HEK293 (cell line): ENCODE data around the gene COG1.

ENCODE experiments used
- CTCF ChIA-PET: fragments of 350-600 bp; formaldehyde crosslinking; extraction: SDS; loops from one replicate; lab custom pipeline; 2021; ENCODE audit warnings: antibody characterized with exemption; lab: Yijun Ruan, JAX
- POLR2A ChIA-PET: fragments of 300-600 bp; formaldehyde crosslinking; extraction: SDS; loops from one replicate; lab custom pipeline; 2020; ENCODE audit warnings: antibody characterized with exemption, inconsistent platforms; lab: Yijun Ruan, JAX
- H3K27ac ChIP-seq: fragments of 200-500 bp; sonication (Bioruptor generic); 2 replicates; pipeline ENCODE4 v1.5.1; 2014; ENCODE audit warnings: low read depth, low read length, control low read depth, inconsistent platforms; ENCODE audit errors: extremely low read depth
- H3K36me3 ChIP-seq, 2 experiments: fragments of 200-500 bp in 1 of 2; sonication (Bioruptor generic) in 1 of 2; 1 replicate in 1 of 2; 2 replicates in 1 of 2; pipeline ENCODE4 v1.5.1; 2014 to 2017; ENCODE audit warnings: inconsistent platforms in 2 of 2, low read length in 2 of 2; ENCODE audit not compliant: control insufficient read depth in 2 of 2, insufficient read depth in 1 of 2
- H3K4me1 ChIP-seq: fragments of 200-500 bp; sonication (Bioruptor generic); 2 replicates; pipeline ENCODE4 v1.5.1; 2014; ENCODE audit warnings: mild to moderate bottlenecking, low read length, inconsistent platforms; ENCODE audit not compliant: control insufficient read depth, insufficient read depth
- H3K4me3 ChIP-seq: 2 replicates; pipeline ENCODE4 v1.5.1; 2011; ENCODE audit warnings: low read depth, mild to moderate bottlenecking, control low read depth, low read length, moderate library complexity
- H3K9me3 ChIP-seq: fragments of 200-500 bp; sonication (Bioruptor generic); 2 replicates; pipeline ENCODE4 v1.5.1; 2014; ENCODE audit warnings: low read depth, low read length, inconsistent platforms; ENCODE audit not compliant: control insufficient read depth, insufficient read depth
- INSM2 ChIP-seq: fragments of 450-650 bp; formaldehyde crosslinking; IDR thresholded peaks from 2 replicates; pipeline ENCODE4 v1.5.1; 2016; ENCODE audit warnings: missing biosample characterization, missing genetic modification characterization
- KLF16 ChIP-seq: fragments of 450-650 bp; formaldehyde crosslinking; IDR thresholded peaks from 2 replicates; pipeline ENCODE4 v1.5.1; 2017; ENCODE audit warnings: missing biosample characterization, missing genetic modification characterization
- SCRT1 ChIP-seq: fragments of 450-650 bp; formaldehyde crosslinking; IDR thresholded peaks from 2 replicates; pipeline ENCODE4 v1.5.1; 2016; ENCODE audit warnings: missing biosample characterization, missing genetic modification characterization, borderline replicate concordance
- SCRT2 ChIP-seq: fragments of 450-650 bp; formaldehyde crosslinking; IDR thresholded peaks from 2 replicates; pipeline ENCODE4 v1.5.1; 2016; ENCODE audit warnings: missing biosample characterization, missing genetic modification characterization
- WT1 ChIP-seq: fragments of 450-650 bp; formaldehyde crosslinking; IDR thresholded peaks from 2 replicates; pipeline ENCODE4 v1.5.1; 2016; ENCODE audit warnings: missing biosample characterization, missing genetic modification characterization
- ZBTB49 ChIP-seq: fragments of 450-650 bp; formaldehyde crosslinking; IDR thresholded peaks from 2 replicates; pipeline ENCODE4 v1.5.1; 2016; ENCODE audit warnings: missing biosample characterization, missing genetic modification characterization, low read depth
- ZFHX2 ChIP-seq: fragments of 450-650 bp; formaldehyde crosslinking; conservative IDR thresholded peaks from 2 replicates; pipeline ENCODE4 v1.5.1; 2016; ENCODE audit warnings: missing biosample characterization, missing genetic modification characterization
- ZNF23 ChIP-seq: fragments of 450-650 bp; formaldehyde crosslinking; IDR thresholded peaks from 2 replicates; pipeline ENCODE4 v1.5.1; 2016; ENCODE audit warnings: missing biosample characterization, missing genetic modification characterization, borderline replicate concordance
- ZNF311 ChIP-seq: fragments of 450-650 bp; formaldehyde crosslinking; IDR thresholded peaks from 2 replicates; pipeline ENCODE4 v1.5.1; 2017; ENCODE audit warnings: missing biosample characterization, missing genetic modification characterization, borderline replicate concordance
- ZNF350 ChIP-seq: fragments of 450-650 bp; formaldehyde crosslinking; IDR thresholded peaks from 2 replicates; pipeline ENCODE4 v1.5.0; 2017; ENCODE audit warnings: missing biosample characterization, mild to moderate bottlenecking, missing genetic modification characterization
- ZNF394 ChIP-seq: fragments of 450-650 bp; formaldehyde crosslinking; IDR thresholded peaks from 2 replicates; pipeline ENCODE4 v1.5.1; 2016; ENCODE audit warnings: missing biosample characterization, missing genetic modification characterization, mild to moderate bottlenecking, moderate library complexity, borderline replicate concordance
- ZNF426 ChIP-seq: fragments of 450-650 bp; formaldehyde crosslinking; IDR thresholded peaks from 2 replicates; pipeline ENCODE4 v1.5.1; 2017; ENCODE audit warnings: missing biosample characterization, missing genetic modification characterization, mild to moderate bottlenecking, inconsistent platforms, moderate library complexity
- ZNF530 ChIP-seq: fragments of 450-650 bp; formaldehyde crosslinking; IDR thresholded peaks from 2 replicates; pipeline ENCODE4 v1.5.1; 2016; ENCODE audit warnings: low read depth, missing biosample characterization, missing genetic modification characterization
- ZNF548 ChIP-seq: fragments of 450-650 bp; formaldehyde crosslinking; IDR thresholded peaks from 2 replicates; pipeline ENCODE4 v1.5.1; 2016; ENCODE audit warnings: missing biosample characterization, missing genetic modification characterization
- ZNF792 ChIP-seq: fragments of 450-650 bp; formaldehyde crosslinking; IDR thresholded peaks from 2 replicates; pipeline ENCODE4 v1.5.1; 2016; ENCODE audit warnings: missing biosample characterization, missing genetic modification characterization
- TF ChIP-seq, protein P1 (sequence below): fragments of 450-650 bp; formaldehyde crosslinking; IDR thresholded peaks from 2 replicates; pipeline ENCODE4 v1.5.1; 2016; ENCODE audit warnings: missing biosample characterization, missing genetic modification characterization
- TF ChIP-seq, protein P2 (sequence below): fragments of 450-650 bp; formaldehyde crosslinking; IDR thresholded peaks from 2 replicates; pipeline ENCODE4 v1.5.1; 2017; ENCODE audit warnings: missing biosample characterization, missing genetic modification characterization

Gene COG1

GRCh38 chr17:73166731-73167581 lies 25.9 kb upstream of the COG1 start:
- Histone ChIP-seq H3K4me3 (no peak overlapping the region), H3K27ac (no peak overlapping the region), H3K4me1 (no peaks in the 10 kb centered on the region)

DNA sequence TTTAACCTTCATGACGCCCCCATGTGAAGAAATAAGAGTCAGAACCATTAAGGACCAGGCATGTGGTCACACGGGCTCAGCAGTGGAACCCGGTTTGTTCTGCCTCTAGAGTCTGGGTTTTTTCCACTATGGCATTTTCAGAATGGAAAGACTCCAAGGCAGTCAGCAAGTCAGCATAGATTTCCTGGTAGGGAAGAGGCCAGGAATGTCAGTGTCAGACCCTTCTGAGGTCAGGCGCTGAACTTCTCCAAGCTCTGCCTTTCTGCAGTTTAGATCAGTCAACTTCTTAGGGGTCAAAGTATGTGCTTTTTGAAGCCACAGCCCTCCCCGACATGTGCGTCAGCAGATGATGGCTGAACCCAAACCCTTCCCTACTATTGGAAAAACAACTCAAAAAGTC lies 24.2 kb upstream of the COG1 start:
- Histone ChIP-seq H3K4me3 (no peak overlapping the region), H3K4me1 (no peaks in the 10 kb centered on the region), H3K36me3 (no peaks in the 10 kb centered on the region), H3K27ac (no peak overlapping the region), H3K9me3 (no peaks in the 10 kb centered on the region)
- TF ChIP-seq WT1 (tag by site-specific recombination) = no peak
- TF ChIP-seq, protein P1, sequence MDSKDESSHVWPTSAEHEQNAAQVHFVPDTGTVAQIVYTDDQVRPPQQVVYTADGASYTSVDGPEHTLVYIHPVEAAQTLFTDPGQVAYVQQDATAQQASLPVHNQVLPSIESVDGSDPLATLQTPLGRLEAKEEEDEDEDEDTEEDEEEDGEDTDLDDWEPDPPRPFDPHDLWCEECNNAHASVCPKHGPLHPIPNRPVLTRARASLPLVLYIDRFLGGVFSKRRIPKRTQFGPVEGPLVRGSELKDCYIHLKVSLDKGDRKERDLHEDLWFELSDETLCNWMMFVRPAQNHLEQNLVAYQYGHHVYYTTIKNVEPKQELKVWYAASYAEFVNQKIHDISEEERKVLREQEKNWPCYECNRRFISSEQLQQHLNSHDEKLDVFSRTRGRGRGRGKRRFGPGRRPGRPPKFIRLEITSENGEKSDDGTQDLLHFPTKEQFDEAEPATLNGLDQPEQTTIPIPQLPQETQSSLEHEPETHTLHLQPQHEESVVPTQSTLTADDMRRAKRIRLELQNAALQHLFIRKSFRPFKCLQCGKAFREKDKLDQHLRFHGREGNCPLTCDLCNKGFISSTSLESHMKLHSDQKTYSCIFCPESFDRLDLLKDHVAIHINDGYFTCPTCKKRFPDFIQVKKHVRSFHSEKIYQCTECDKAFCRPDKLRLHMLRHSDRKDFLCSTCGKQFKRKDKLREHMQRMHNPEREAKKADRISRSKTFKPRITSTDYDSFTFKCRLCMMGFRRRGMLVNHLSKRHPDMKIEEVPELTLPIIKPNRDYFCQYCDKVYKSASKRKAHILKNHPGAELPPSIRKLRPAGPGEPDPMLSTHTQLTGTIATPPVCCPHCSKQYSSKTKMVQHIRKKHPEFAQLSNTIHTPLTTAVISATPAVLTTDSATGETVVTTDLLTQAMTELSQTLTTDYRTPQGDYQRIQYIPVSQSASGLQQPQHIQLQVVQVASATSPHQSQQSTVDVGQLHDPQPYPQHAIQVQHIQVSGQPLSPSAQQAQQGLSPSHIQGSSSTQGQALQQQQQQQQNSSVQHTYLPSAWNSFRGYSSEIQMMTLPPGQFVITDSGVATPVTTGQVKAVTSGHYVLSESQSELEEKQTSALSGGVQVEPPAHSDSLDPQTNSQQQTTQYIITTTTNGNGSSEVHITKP (tag by site-specific recombination) = no peak
- TF ChIP-seq ZNF792 (tag by site-specific recombination) = no peak
- no peak for TF ChIP-seq ZNF23
- no peak for TF ChIP-seq ZNF350 (tag by site-specific recombination)
- TF ChIP-seq, protein P2, sequence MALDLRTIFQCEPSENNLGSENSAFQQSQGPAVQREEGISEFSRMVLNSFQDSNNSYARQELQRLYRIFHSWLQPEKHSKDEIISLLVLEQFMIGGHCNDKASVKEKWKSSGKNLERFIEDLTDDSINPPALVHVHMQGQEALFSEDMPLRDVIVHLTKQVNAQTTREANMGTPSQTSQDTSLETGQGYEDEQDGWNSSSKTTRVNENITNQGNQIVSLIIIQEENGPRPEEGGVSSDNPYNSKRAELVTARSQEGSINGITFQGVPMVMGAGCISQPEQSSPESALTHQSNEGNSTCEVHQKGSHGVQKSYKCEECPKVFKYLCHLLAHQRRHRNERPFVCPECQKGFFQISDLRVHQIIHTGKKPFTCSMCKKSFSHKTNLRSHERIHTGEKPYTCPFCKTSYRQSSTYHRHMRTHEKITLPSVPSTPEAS (tag by site-specific recombination) = no peak
- no peak for TF ChIP-seq INSM2 (tag by site-specific recombination)
- no peak for TF ChIP-seq ZNF530 (tag by site-specific recombination)
- TF ChIP-seq ZNF426 (tag by site-specific recombination) = no peak
- no peak for TF ChIP-seq SCRT2
- TF ChIP-seq ZNF548 (tag by site-specific recombination) = no peak
- no peak for TF ChIP-seq KLF16 (tag by site-specific recombination)
- no peak for TF ChIP-seq ZNF394 (tag by site-specific recombination)
- ChIA-PET CTCF (interaction anchor here (0.7 kb wide), 1 partner anchor 577 kb away, joined by 3 read pairs; no protein-coding TSS in a partner anchor), POLR2A (no interaction called here)

More at GRCh38 chr17:73166731-73167581, 25.9 kb upstream of the COG1 start:
- H3K36me3 ChIP-seq = no peaks in the 10 kb centered on the region
- TF ChIP-seq ZFHX2 (tag by site-specific recombination) = 0 out of 2 replicates have a peak, but pooled peaks have one; percentile 5
- TF ChIP-seq SCRT2 = peak; percentile 85
- peak; percentile 46; the same call in 1 of the 2 replicates for TF ChIP-seq SCRT1 (tag by site-specific recombination)
- TF ChIP-seq ZBTB49 = no peak
- no peak for TF ChIP-seq ZNF311 (tag by site-specific recombination)
- ChIA-PET CTCF (interaction anchor here (0.7 to 1.1 kb wide), 3 partner anchors 26 to 1045 kb away, joined by 3 to 4 read pairs (median 3); partner anchors contain the start of gene COG1), POLR2A (interaction anchor here (1.9 kb wide), 1 partner anchor 574 kb away, joined by 5 read pairs; no protein-coding TSS in a partner anchor)
- H3K9me3 ChIP-seq = no peaks in the 10 kb centered on the region
